A673 (cell line): ENCODE measurements around the gene JARID2. TPM values are rescaled to one million over a fixed set of nuclear protein-coding genes. Genes with fewer than 3 reads are reported as not detected.

Source experiments
- BruUV-seq: library from RNA; stranded (reverse); fragments of 400-500 nt; replicated peaks from 2 replicates; lab custom pipeline; 2021; lab: Mats Ljungman, UMichigan
- CTCF ChIA-PET: fragments of 300-600 bp; sonication (Branson Sonifier 250); formaldehyde crosslinking; loops from one replicate; lab custom pipeline; 2022; ENCODE audit warnings: antibody characterized with exemption; lab: Charles Lee
- POLR2A ChIA-PET: fragments of 300-600 bp; sonication (Branson Sonifier 250); formaldehyde crosslinking; loops from one replicate; lab custom pipeline; 2022; ENCODE audit warnings: antibody characterized with exemption; ENCODE audit not compliant: low non-redundant PET; lab: Charles Lee
- DNase-seq: peaks from one replicate; pipeline ENCODE4 v3.0.0-alpha.2; 2015; ENCODE audit warnings: low spot score
- H3K27ac ChIP-seq: fragments of 200-600 bp; sonication (generic); 2 replicates; pipeline ENCODE4 v1.5.1; 2016; ENCODE audit warnings: mixed run types, low read depth, mild to moderate bottlenecking, mixed read lengths, antibody characterized with exemption, low read length; ENCODE audit not compliant: poor library complexity, severe bottlenecking
- H3K27me3 ChIP-seq: fragments of 200-600 bp; sonication (generic); replicated peaks from 2 replicates; pipeline ENCODE4 v1.6.1; 2017; ENCODE audit warnings: mixed run types, low read depth, mild to moderate bottlenecking, mixed read lengths, antibody characterized with exemption, low read length; ENCODE audit not compliant: insufficient read depth, poor library complexity
- H3K36me3 ChIP-seq: fragments of 200-600 bp; sonication (generic); 2 replicates; pipeline ENCODE4 v1.6.1; 2016; ENCODE audit warnings: mixed run types, mild to moderate bottlenecking, mixed read lengths, antibody characterized with exemption, low read length; ENCODE audit not compliant: insufficient read depth, poor library complexity, severe bottlenecking
- H3K4me1 ChIP-seq: fragments of 200-600 bp; sonication (generic); 2 replicates; pipeline ENCODE4 v1.6.1; 2017; ENCODE audit warnings: mixed run types, mild to moderate bottlenecking, mixed read lengths, antibody characterized with exemption, low read length; ENCODE audit not compliant: insufficient read depth, poor library complexity, severe bottlenecking
- H3K4me3 ChIP-seq: fragments of 200-600 bp; sonication (generic); 2 replicates; pipeline ENCODE4 v1.5.1; 2016; ENCODE audit warnings: low read depth, mixed run types, mild to moderate bottlenecking, mixed read lengths, low read length; ENCODE audit not compliant: poor library complexity, severe bottlenecking
- H3K9me3 ChIP-seq: fragments of 200-600 bp; sonication (generic); 2 replicates; pipeline ENCODE4 v1.6.1; 2016; ENCODE audit warnings: mixed run types, low read depth, mild to moderate bottlenecking, mixed read lengths, antibody characterized with exemption, low read length; ENCODE audit not compliant: poor library complexity, severe bottlenecking
- EZH2 ChIP-seq: fragments of 200-600 bp; sonication (generic); IDR thresholded peaks from 2 replicates; pipeline ENCODE4 v1.6.1; 2017; ENCODE audit warnings: borderline replicate concordance, low read depth, mild to moderate bottlenecking, mixed read lengths, antibody characterized with exemption, low read length; ENCODE audit not compliant: poor library complexity, severe bottlenecking
- intact Hi-C: fragments of 100-400 bp; cut with micrococcal nuclease; formaldehyde crosslinking; loops from one replicate; pipeline ENCODE4 v1.10.0; 2022; ENCODE audit not compliant: unreplicated experiment
- total RNA-seq: library from RNA; stranded (reverse); gene quantifications from 2 replicates; pipeline ENCODE4 v1.2.3, GENCODE V29; 2021
- TF ChIP-seq, protein P1 (sequence below): fragments of 300-800, 200-600 bp; sonication (generic); conservative IDR thresholded peaks from 2 replicates; pipeline ENCODE4 v1.5.1; 2017; ENCODE audit warnings: low read depth, mild to moderate bottlenecking, antibody characterized with exemption, low read length, moderate library complexity, mixed read lengths

JARID2 gene
- total RNA-seq, 1 experiment from 2014 or later, result 29.4 TPM

- ChIA-PET CTCF (no interaction called here), POLR2A (no interaction called here)
- no peak for DNase-seq
- H3K36me3 ChIP-seq, result no peaks in the 10 kb centered on the region
- intact Hi-C loops, result no loop called here
- H3K27ac ChIP-seq, result no peak overlapping the region
- peaks cover 81% of the 10 kb centered on the region for H3K4me1 ChIP-seq
- BruUV-seq, result no TSS peak
- TF ChIP-seq EZH2, result no peak
- TF ChIP-seq, protein P1, sequence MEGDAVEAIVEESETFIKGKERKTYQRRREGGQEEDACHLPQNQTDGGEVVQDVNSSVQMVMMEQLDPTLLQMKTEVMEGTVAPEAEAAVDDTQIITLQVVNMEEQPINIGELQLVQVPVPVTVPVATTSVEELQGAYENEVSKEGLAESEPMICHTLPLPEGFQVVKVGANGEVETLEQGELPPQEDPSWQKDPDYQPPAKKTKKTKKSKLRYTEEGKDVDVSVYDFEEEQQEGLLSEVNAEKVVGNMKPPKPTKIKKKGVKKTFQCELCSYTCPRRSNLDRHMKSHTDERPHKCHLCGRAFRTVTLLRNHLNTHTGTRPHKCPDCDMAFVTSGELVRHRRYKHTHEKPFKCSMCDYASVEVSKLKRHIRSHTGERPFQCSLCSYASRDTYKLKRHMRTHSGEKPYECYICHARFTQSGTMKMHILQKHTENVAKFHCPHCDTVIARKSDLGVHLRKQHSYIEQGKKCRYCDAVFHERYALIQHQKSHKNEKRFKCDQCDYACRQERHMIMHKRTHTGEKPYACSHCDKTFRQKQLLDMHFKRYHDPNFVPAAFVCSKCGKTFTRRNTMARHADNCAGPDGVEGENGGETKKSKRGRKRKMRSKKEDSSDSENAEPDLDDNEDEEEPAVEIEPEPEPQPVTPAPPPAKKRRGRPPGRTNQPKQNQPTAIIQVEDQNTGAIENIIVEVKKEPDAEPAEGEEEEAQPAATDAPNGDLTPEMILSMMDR, result no peak
- H3K4me3 ChIP-seq, result no peak overlapping the region
- peaks cover 5% of the 10 kb centered on the region for H3K27me3 ChIP-seq
- peaks cover 7% of the 10 kb centered on the region for H3K9me3 ChIP-seq
Observed at GRCh38 chr6:15430931-15431405, 185.1 kb downstream of the JARID2 start.

DNA sequence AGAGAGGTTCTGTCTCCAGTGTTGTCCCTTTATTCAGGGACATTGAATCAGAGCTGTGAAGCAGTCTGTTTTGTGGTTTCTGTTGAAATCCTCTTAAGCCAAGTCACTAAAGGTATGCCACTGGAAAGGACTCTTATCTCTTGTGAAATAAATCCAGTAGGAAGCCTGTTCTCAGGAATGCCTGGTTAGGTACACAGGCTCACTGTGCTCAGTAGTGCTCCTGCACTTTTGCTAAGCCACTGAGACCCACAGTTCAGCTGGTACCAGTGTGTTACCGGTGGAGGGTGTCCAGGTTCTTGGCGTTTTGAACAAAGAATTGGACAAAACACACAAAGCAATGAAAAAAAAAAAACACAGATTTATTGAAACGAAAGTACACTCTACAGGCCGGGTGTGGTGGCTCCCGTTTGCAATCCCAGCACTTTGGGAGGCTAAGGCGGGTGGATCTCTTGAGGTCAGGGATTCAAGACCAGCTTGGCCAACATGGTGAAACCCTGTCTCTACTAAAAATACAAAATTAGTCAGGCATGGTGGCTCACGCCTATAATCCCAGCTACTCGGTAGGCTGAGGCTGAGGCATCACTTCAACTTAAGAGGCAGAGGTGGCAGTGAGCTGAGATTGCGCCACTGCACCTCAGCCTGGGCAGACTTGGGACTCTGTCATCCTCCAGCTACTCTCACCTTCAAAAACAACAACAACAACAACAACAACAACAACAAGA, 186.1 kb downstream of the JARID2 start:
- H3K4me1 ChIP-seq, result peaks cover 82% of the 10 kb centered on the region
- H3K9me3 ChIP-seq, result peaks cover 7% of the 10 kb centered on the region
- ChIA-PET CTCF (interaction anchor here (0.7 kb wide), 1 partner anchor 177 kb away, joined by 3 read pairs; no protein-coding TSS in a partner anchor), POLR2A (interaction anchor here (0.6 kb wide), 1 partner anchor 44 kb away, joined by 3 read pairs; no protein-coding TSS in a partner anchor)
- peaks cover 14% of the 10 kb centered on the region for H3K27me3 ChIP-seq
- no peak overlapping the region for H3K4me3 ChIP-seq
- H3K36me3 ChIP-seq, result no peaks in the 10 kb centered on the region
- H3K27ac ChIP-seq, result no peak overlapping the region
- DNase-seq, result no peak
- no TSS peak for BruUV-seq
- TF ChIP-seq, protein P1, result no peak
- TF ChIP-seq EZH2, result no peak
- intact Hi-C loops, result no loop called here

DNA sequence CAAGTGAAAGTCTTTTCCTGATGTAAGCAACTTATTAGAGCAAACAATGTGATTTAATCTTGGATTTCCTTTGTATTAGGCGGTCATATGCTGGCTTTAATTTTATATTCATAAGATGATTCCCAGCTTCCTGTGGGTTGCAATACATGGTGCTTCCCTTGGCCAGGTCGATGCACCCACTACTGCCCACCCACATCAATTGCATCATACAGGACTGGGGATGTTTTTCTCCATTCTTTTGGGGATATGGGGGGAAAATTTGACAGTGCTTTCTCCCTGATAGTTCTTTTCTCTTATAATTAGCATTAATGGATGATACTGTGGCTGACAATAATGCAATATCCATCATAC, 187.6 kb downstream of the JARID2 start:
- Histone ChIP-seq H3K27ac (peak overlapping the region; percentile 37), H3K9me3 (peaks cover 7% of the 10 kb centered on the region), H3K36me3 (no peaks in the 10 kb centered on the region), H3K4me3 (no peak overlapping the region), H3K4me1 (peaks cover 86% of the 10 kb centered on the region), H3K27me3 (peaks cover 20% of the 10 kb centered on the region)
- DNase-seq, result no peak
- intact Hi-C loops, result no loop called here
- TF ChIP-seq EZH2, result no peak
- TF ChIP-seq, protein P1, result no peak
- CTCF ChIA-PET, result no interaction called here
- BruUV-seq, result no TSS peak
- POLR2A ChIA-PET, result interaction anchor here (0.6 kb wide), 1 partner anchor 1669 kb away, joined by 3 read pairs; no protein-coding TSS in a partner anchor
